Ishikawa (cell line): Measurements from ENCODE around the gene SLC24A3.

Experiments used
- CEBPB ChIP-seq: IDR thresholded peaks from 2 replicates; pipeline ENCODE4 v1.6.1; 2012
- EP300 ChIP-seq: IDR thresholded peaks from 2 replicates; pipeline ENCODE4 v1.6.1; 2012; ENCODE audit warnings: borderline replicate concordance
- MAX ChIP-seq: IDR thresholded peaks from 2 replicates; pipeline ENCODE4 v1.6.1; 2012
- NFIC ChIP-seq: IDR thresholded peaks from 2 replicates; pipeline ENCODE4 v1.6.1; 2012
- RAD21 ChIP-seq: IDR thresholded peaks from 2 replicates; pipeline ENCODE4 v1.6.1; 2012; ENCODE audit warnings: low read depth
- TAF1 ChIP-seq: IDR thresholded peaks from 2 replicates; pipeline ENCODE4 v1.6.1; 2012; ENCODE audit warnings: low read depth, mild to moderate bottlenecking
- TCF12 ChIP-seq: IDR thresholded peaks from 2 replicates; pipeline ENCODE4 v1.6.1; 2012; ENCODE audit warnings: low read depth
- TEAD4 ChIP-seq: IDR thresholded peaks from 2 replicates; pipeline ENCODE4 v1.6.1; 2012
- USF1 ChIP-seq: IDR thresholded peaks from 2 replicates; pipeline ENCODE4 v1.6.1; 2012
- ZBTB7A ChIP-seq: IDR thresholded peaks from 2 replicates; pipeline ENCODE4 v1.6.1; 2012; ENCODE audit warnings: low read depth

- TF ChIP-seq USF1 (no peak), ZBTB7A (no peak), MAX (no peak), EP300 (no peak), CEBPB (no peak), TCF12 (no peak), RAD21 (no peak), NFIC (no peak), TEAD4 (no peak), TAF1 (no peak)
These were observed 29.0 kb downstream of the SLC24A3 start for GRCh38 chr20:19241440-19241839.
